Upper lobe of left lung (tissue), 4 donors: Measurements from ENCODE around the gene ANKRD52.
"Not testable (repeated sequence)": the region's sequence is repeated elsewhere in the genome, so short reads cannot be mapped to it uniquely, and the experiment has no call there.

Source experiments
- CTCF ChIP-seq, 6 experiments: fragments of 450-650 bp in 4 of 6; fragments of 200-600 bp in 2 of 6; sonication (generic) in 2 of 6; IDR thresholded peaks; one replicate each; pipeline ENCODE4 v1.5.1; 2016 to 2019; ENCODE audit warnings: antibody characterized with exemption in 6 of 6
- POLR2AphosphoS5 ChIP-seq, 2 donors: sonication (generic); formaldehyde crosslinking; IDR thresholded peaks; one replicate each; pipeline ENCODE4 v1.5.1; 2017; ENCODE audit warnings: antibody characterized with exemption in 2 of 2

GRCh38 chr12:56262955-56263354 is 4.8 kb upstream of the ANKRD52 start:
- not testable (repeated sequence) for TF ChIP-seq POLR2AphosphoS5, CTCF (IDR thresholded peaks at IDR 0.05)
